Measurements from ENCODE around the gene TRAF4. TPM values are rescaled to one million over a fixed set of nuclear protein-coding genes. Genes with fewer than 3 reads are reported as not detected.
"Not testable (repeated sequence)": the region's sequence is repeated elsewhere in the genome, so short reads cannot be mapped to it uniquely, and the experiment has no call there.

Gene TRAF4
- total and polyA plus RNA-seq, 7 donors, result 1.4 to 6.7 (median 2.2) TPM

GRCh38 chr17:28763804-28764266, 20.0 kb downstream of the TRAF4 start:
- peak; percentile 96 for TF ChIP-seq CTCF (IDR thresholded peaks at IDR 0.05)
- intact Hi-C loops (cut with DNase I), result loop anchor here (2.0 to 10.0 kb wide), 5 partner anchors 43 to 133 kb away; partner anchors contain the start of genes FAM222B (in 2 of the 2) and FLOT2 (in 2 of the 2)
- Histone ChIP-seq H3K9me3 (no peaks in the 10 kb centered on the region), H3K27ac (no peak overlapping the region), H3K36me3 (ENCODE audit: insufficient read depth in 1 of 2, low read depth in 1 of 2) (peaks cover 4 to 35% of the 10 kb centered on the region in 2 donors), H3K4me1 (peaks cover 13% of the 10 kb centered on the region), H3K4me3 (no peak overlapping the region), H3K27me3 (ENCODE audit: insufficient read depth in 3 of 3, low read length in 2 of 3) (no peaks in the 10 kb centered on the region)
- DNase-seq (peak; percentile 67 to 74), ATAC-seq (peak; percentile 36 to 68 (median 51))
- 53 to 62% (median 56%) methylated on average over 5 of the region's 5 CpGs for WGBS, 3 donors

DNA sequence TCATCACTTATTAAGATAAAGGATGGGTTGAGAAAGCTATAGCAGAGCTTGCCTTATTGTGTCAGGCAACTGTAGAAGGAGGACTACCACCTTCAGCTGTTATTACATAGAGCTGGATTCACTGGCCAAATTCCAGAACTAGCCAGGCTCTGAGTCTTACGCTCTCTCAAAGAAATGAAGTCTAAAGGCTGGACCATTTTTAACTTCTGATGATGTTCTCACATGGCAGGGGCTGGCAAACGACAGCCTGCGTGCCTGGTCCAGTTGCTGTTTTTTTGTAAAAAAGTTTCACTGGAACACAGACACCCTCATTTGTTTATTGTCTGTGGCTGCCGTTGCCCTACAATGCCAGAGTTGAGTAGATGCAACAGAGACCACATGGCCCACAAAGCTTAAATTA, 21.2 kb downstream of the TRAF4 start:
- H3K9me3 ChIP-seq, result no peaks in the 10 kb centered on the region
- H3K36me3 ChIP-seq (ENCODE audit: insufficient read depth in 1 of 2, low read depth in 1 of 2), result peaks cover 4 to 23% of the 10 kb centered on the region in 2 donors
- ATAC-seq (no peak), DNase-seq (peak in 1 of 2 donors; percentile 14)
- H3K27me3 ChIP-seq (ENCODE audit: insufficient read depth in 3 of 3, low read length in 2 of 3), result no peaks in the 10 kb centered on the region
- TF ChIP-seq CTCF (IDR thresholded peaks at IDR 0.05), result no peak
- H3K4me3 ChIP-seq, result no peak overlapping the region
- peaks cover 13% of the 10 kb centered on the region for H3K4me1 ChIP-seq
- intact Hi-C loops (cut with DNase I), result loop anchor here in 1 of 2 donors (5.0 to 10.0 kb wide), 2 partner anchors 42 to 130 kb away; partner anchors contain the start of gene FLOT2
- WGBS, 3 donors, result 46 to 79% (median 60%) methylated on average over 4 of the region's 4 CpGs
- H3K27ac ChIP-seq, result no peak overlapping the region

GRCh38 chr17:28773736-28774135, 29.9 kb downstream of the TRAF4 start:
- ATAC-seq (no peak), DNase-seq (no peak)
- no peak for TF ChIP-seq CTCF (IDR thresholded peaks at IDR 0.05)
- Histone ChIP-seq H3K4me3 (no peak overlapping the region), H3K9me3 (no peaks in the 10 kb centered on the region), H3K4me1 (peaks cover 6% of the 10 kb centered on the region), H3K27ac (no peak overlapping the region), H3K27me3 (ENCODE audit: insufficient read depth in 3 of 3, low read length in 2 of 3) (no peaks in the 10 kb centered on the region), H3K36me3 (ENCODE audit: insufficient read depth in 1 of 2, low read depth in 1 of 2) (peaks cover 0 to 4% of the 10 kb centered on the region in 2 donors)
- WGBS, 3 donors, result 85 to 93% (median 92%) methylated on average over 6 of the region's 6 CpGs
- intact Hi-C loops (cut with DNase I), result no loop called here

DNA sequence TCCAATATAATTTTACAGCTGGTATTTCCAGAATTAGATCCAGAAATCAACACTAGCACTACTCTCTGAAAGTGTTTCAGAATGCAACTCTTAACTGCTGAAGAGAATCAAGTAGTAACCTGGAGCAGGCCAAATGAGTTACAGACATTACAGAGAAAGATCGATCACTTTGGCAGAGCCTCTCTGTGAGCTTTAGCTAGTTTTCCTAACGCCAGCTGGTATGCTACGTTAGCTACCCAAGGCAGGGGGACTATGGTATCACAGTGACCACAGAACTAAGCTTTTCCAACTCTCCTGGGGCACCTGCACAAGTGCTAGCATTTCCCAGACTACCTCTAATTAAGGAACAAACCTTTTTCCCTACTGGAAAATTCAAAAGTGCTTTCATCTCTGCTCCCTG, 30.4 kb downstream of the TRAF4 start:
- ATAC-seq (no peak), DNase-seq (no peak)
- no peak for TF ChIP-seq CTCF (IDR thresholded peaks at IDR 0.05)
- 65 to 78% (median 71%) methylated on average over 3 of the region's 3 CpGs for WGBS, 3 donors
- peaks cover 0 to 4% of the 10 kb centered on the region in 2 donors for H3K36me3 ChIP-seq (ENCODE audit: insufficient read depth in 1 of 2, low read depth in 1 of 2)
- H3K27me3 ChIP-seq (ENCODE audit: insufficient read depth in 3 of 3, low read length in 2 of 3), result no peaks in the 10 kb centered on the region
- H3K4me1 ChIP-seq, result peaks cover 6% of the 10 kb centered on the region
- intact Hi-C loops (cut with DNase I), result no loop called here
- no peak overlapping the region for H3K27ac ChIP-seq
- no peaks in the 10 kb centered on the region for H3K9me3 ChIP-seq
- H3K4me3 ChIP-seq, result no peak overlapping the region

- H3K27ac ChIP-seq, result no peak overlapping the region
- DNase-seq (no peak), ATAC-seq (peak in 2 of 4 donors; percentile 63 to 71)
- H3K4me1 ChIP-seq, result peaks cover 6% of the 10 kb centered on the region
- intact Hi-C loops (cut with DNase I), result no loop called here
- TF ChIP-seq CTCF (IDR thresholded peaks at IDR 0.05), result no peak
- no peak overlapping the region for H3K4me3 ChIP-seq
- H3K9me3 ChIP-seq, result no peaks in the 10 kb centered on the region
- H3K27me3 ChIP-seq (ENCODE audit: insufficient read depth in 3 of 3, low read length in 2 of 3), result no peaks in the 10 kb centered on the region
- 6 to 9% (median 8%) methylated on average over 1 of the region's 1 CpG for WGBS, 3 donors
- H3K36me3 ChIP-seq (ENCODE audit: insufficient read depth in 1 of 2, low read depth in 1 of 2), result peaks cover 0 to 7% of the 10 kb centered on the region in 2 donors
These were observed 33.4 kb downstream of the TRAF4 start for GRCh38 chr17:28777178-28777577.

DNA sequence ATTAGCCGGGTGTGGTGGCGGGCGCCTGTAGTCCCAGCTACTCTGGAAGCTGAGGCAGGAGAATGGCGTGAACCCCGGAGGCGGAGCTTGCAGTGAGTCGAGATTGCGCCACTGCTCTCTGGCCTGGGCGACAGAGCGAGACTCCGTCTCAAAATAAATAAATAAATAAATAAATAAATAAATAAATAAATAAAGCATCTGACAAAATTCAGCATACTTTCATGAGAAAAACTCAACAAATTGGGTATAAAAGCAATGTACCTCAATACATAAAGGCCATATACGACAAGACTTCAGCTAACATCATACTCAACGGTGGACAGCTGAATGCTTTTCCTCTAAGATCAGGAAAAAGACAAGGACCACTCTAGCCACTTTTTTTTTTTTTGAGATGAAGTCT, 35.8 kb downstream of the TRAF4 start:
- H3K27ac ChIP-seq; H3K9me3 ChIP-seq; intact Hi-C loops (cut with DNase I); H3K27me3 ChIP-seq (ENCODE audit: insufficient read depth in 3 of 3, low read length in 2 of 3); H3K4me1 ChIP-seq; DNase-seq; H3K4me3 ChIP-seq; ATAC-seq; H3K36me3 ChIP-seq (ENCODE audit: insufficient read depth in 1 of 2, low read depth in 1 of 2): not testable (repeated sequence)
- WGBS, 3 donors, result 95 to 99% (median 97%) methylated on average over 13 of the region's 13 CpGs
